ENCODE results near the gene KIAA0825. TPM values are rescaled to one million over a fixed set of nuclear protein-coding genes. Genes with fewer than 3 reads are reported as not detected.

KIAA0825 gene
- polyA plus RNA-seq, 1 donor: 5.2 TPM

- DNase-seq: no peak
Measured at GRCh38 chr5:94248175-94248875, 370.1 kb downstream of the KIAA0825 start.

GRCh38 chr5:94245608-94246007 is 372.8 kb downstream of the KIAA0825 start:
- DNase-seq: no peak

- no peak for DNase-seq
Measured at GRCh38 chr5:94244921-94245320, 373.5 kb downstream of the KIAA0825 start.

DNA sequence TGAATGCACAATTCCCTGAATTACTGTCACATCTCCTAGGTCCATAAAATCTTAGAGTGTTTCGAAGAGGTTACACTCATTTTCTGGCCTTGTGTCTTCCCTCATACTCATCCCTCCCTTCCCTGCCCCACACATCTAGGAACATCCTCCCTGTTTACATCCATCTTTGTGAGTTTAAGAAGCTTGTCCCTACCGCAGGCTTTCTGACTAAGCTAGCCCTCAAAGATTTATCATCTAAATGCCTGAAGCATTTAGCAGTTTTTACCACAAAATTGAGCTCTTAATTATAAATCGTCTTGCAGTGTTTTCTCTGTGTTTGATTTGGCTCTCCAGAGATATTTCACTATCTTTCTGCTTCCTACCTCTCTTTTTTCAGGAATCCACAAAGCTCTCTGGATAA is 374.8 kb downstream of the KIAA0825 start:
- no peak for DNase-seq

DNA sequence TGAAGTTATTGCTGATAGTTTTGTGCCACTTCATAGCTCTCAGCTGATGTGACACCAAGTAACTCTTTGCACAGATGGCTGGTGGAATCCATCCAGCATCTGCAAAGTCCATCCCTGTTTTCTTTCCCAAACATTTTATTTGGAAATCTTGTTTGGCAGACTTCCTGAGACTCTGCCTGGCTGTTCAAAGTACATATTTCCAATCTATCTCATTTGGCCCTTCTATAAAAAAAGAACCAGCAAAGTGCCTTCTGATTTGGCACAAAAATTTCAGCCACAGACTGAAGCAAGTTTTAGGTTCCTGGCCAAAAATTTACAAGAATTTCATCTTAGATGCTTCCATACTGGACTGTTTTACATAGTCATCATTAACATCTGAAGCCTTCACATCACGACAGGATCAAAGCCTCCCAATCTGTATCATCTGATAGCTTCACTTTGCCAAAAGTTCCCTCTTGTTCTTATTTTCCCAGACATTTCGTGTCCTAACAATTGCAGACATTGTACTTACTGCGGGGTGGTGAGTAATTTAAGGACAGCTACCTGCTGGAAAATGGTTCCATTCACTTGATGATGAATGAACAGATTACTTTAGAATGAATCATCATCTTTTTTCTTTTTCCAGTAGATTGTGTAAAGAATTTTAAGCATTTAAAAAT is 377.3 kb downstream of the KIAA0825 start:
- DNase-seq: no peak

DNA sequence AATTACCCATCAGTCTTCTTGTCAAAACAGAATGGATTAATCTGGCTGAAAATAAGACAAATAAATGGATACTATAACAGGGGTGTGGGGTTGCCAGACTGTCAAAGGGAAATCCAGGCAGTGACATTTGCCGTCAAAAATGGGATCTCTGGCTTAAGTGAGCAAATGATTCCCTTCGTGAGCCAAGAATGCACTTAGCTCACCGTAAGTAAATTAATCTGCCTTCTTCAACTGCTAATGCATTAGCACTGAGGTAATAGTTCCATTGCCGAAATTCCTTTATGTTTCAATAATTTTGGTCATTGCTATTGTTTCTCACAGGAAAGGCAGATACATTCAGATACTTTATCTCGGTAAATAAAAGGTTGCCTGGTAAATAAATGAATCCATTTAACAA is 377.8 kb downstream of the KIAA0825 start:
- no peak for DNase-seq

- DNase-seq: no peak
Measured at GRCh38 chr5:94240134-94240533, 378.3 kb downstream of the KIAA0825 start.

DNA sequence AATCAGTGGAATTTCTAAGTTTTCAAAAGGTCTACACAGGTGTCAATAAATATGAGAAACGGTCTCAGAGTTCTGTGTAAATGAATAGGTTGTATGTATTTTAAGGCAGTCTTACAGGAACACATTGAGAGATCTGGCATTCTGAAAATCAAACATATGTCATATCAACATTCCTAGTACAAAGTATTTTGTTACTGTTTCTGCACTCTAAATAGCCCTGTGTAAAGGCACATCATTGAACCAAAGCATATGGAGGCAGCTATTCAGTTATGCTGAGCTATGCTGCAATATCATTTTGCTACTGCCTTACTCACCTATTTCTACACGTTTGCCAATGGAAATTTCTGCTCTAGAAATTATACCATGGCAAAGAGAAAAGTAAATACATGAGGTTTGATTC is 379.1 kb downstream of the KIAA0825 start:
- no peak for DNase-seq

DNA sequence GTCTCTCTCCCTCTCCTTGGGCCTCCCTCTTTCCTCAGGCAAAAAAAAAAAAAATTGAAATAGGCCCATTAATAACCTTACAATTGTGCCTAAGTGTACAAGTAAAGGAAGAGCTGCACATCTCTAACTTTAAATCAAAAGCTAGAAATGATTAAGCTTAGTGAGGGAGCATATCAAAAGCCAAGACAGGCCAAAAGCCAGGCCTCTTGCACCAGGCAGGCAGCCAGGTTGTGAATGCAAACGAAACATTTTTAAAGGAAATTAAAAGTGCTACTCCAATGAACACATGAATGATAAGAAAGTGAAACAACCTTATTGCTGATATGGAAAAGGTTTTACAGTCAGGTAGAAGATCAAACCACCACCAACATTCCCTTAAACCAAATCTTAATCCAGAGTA is 383.4 kb downstream of the KIAA0825 start:
- DNase-seq: no peak

DNA sequence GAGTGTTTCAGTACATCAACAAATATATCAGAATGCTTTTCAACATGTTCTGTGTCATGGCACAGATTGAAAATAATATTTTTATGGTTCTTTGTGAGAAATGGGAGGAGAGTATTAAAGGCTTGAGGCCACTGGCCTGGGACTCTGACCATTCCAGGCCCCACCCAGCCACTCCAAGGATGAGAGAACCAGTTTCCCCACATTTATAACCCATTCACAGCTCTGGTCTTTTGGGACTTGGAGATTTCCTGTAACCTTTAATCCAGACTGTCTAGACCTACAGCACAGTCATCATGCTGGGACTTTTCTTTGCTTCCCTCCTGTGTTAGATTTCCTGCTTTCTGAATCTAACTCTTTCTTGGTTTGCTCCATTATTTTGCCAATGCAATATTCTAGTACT is 389.6 kb downstream of the KIAA0825 start:
- DNase-seq: no peak

GRCh38 chr5:94223235-94223634 is 395.2 kb downstream of the KIAA0825 start:
- DNase-seq: no peak

- DNase-seq: no peak
Measured at GRCh38 chr5:94218374-94218773, 400.0 kb downstream of the KIAA0825 start.

- DNase-seq: no peak
Measured at GRCh38 chr5:94217745-94218144, 400.7 kb downstream of the KIAA0825 start.

DNA sequence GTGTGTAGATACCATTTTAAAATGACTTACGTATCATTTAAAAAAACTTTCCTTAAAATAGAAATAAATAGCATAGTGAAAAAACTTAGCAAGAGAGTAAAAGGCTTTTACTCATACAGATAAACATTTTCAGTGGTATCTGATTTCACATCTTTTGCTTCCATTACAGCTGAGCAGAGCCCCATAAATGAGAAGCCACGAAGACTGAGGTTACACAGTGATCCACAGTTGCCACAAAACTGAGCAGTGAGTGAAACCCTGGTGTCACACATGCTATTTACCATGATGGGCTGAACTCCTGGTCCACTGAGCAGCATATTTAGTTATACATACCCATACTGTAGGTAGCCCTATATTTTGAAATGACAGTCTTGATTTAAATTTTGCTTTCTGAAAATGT is 401.2 kb downstream of the KIAA0825 start:
- DNase-seq: no peak

DNA sequence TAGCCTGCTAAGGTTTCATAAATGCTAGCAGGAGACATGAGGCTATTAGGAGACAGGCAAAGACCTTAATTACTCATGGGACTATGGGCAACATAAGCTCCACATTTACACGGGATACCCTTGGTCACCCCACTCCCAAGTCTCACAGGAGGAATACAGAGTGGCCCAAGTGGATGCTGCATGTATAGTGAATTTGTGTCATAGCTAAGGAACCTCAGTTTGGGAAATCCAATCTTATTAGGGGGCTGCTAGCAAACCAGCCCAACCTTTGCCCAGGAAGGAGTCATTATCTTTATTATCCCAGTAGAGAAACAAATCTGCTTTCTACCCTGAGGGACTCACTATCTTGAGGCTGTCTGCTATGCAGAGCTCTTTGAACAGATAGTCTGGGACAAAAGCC is 405.9 kb downstream of the KIAA0825 start:
- no peak for DNase-seq

DNA sequence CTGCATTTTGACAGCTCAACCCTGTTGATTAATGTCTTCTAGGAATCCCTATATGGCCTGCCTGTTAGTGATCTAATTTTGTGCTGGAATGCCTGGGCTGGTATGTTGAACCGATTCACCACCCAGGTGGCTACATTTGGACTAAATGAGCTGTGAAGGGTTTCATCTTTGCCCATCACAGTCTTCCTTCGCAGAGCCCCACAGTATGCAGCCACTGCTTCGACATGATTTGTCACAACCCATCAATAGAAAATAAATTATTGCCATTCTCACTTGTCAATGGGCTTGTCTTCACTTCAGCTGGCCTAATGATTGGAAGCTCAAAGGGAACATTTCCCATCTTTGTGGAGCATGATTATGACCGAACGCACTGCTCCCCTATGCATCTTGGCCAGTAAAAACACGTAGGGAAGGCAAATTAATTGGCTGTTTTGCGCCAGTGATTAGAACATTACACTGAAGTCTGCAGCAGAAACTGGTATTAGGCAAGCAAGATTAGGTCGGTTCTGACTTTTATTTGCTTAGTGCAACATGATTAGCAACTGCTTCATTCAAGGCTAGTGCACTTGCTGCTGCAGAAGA is 408.5 kb downstream of the KIAA0825 start:
- DNase-seq: no peak

DNA sequence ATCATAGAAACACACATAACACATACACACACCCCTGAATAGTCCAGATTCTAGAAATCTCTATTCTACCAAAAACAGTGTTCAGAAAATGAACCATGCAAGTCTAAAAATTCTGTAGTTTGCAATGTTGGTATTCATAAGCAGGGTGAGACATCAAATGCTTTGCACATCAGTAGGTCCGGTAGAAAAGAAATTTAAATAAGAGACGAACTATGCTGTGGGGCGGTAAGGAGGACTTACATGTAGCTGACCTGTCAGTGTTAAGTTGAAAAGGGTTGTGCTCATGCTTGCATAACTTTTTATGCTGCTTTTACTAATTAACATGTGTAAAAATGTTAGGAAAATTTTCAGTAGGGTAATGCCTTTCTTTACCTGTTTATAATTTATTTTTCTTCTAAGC is 409.1 kb downstream of the KIAA0825 start:
- DNase-seq: no peak

GRCh38 chr5:94199566-94199965 is 418.8 kb downstream of the KIAA0825 start:
- no peak for DNase-seq

DNA sequence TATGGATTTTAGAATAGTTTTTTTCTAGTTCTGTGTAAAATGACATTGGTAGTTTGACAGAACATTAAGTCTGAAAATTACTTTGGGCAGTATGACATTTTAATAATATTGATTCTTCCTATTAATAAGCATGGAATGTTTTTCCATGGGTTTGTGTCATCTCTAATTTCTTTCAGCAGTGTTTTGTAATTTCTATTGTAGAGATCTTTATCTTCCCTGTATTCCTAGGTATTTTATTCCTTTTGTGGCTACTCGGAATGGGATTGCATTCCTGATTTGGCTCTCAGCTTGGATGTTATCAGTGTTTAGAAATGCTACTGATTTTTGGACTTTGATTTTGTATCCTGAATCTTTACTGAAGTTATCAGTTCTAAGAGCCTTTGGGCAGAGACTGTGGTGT is 420.4 kb downstream of the KIAA0825 start:
- DNase-seq: no peak

GRCh38 chr5:94196953-94197352 is 421.5 kb downstream of the KIAA0825 start:
- no peak for DNase-seq

DNA sequence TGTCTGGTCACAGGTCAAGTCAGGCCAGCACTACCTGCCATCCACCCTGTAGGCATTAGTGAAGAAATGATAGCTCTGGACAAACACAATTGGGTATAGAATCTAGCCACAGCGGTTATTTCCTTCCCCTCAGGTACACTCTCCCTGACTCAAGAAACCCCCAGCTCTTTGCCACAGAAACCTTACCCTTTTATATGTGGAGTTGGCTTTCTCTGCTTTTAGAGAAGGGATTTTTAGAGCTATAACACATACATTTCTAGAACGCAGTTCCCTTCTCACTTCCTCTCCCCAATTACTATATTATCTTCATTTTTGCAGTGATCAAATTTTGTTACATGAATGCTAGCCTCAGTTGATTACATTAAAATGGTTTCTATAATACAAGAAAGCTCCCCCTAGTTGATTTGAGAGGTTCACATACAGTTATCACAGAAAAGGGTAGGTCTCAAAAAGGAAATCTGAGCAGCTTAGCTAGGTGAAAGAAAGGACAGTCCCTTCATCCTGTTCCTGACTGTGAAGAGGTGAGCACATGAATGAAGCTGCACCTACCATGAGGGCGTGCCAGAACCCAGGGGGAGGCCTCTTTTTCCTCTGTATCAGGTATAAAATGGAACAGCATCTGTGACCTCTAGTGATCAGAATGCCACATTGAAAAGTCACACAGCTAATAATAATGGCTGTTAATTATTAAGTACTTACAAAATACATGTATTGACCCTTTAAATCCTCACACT is 425.6 kb downstream of the KIAA0825 start:
- no peak for DNase-seq

DNA sequence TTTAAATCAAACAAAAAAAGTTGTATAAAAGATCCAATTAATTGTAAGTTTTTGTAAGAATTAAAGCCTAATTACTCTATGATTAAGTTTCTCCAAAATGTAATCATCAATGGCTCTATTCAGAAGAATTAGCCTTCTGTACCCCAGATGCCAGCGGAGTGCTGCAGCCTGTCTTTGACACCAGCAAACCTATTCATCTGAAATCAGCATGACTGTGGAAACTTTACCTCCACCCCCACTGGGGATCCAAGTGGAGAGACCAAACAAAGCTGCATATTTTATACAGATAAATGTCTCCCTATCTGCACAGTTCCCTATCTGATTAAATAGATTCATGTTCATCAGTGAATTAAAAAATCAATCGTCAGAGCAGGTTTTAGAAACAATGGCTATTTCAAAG is 426.8 kb downstream of the KIAA0825 start:
- no peak for DNase-seq

DNA sequence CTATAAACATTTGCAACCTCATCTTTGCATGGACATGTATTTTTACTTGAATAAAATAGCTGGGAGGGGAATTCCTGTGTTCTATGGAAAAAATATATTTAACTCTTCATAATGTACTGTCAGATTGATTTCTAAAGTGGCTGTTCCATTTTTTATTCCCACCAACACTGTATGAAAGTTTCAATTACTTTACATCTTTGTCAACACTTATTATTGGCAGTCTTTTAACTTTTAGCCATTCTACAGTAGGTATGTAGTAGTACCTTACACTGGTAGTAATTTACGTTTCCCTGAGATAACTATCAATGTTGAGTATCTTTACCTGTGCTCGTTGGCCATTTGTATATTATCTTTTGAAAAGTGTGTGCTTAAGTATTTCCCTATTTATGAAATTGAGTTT is 429.7 kb downstream of the KIAA0825 start:
- DNase-seq: no peak

Measured in left kidney (tissue), 2 donors.